SK-N-SH treated with all-trans-retinoic acid at 6 μM for 48 hours (cell line): ENCODE results near the gene KRTAP2-1.

ENCODE experiments used
- BACH2 ChIP-seq: fragments of 250-450 bp; sonication (Bioruptor Pico); IDR thresholded peaks from 2 replicates; pipeline ENCODE4 v1.9.0; 2021; ENCODE audit warnings: mild to moderate bottlenecking, borderline replicate concordance
- CSDC2 ChIP-seq: fragments of 250-450 bp; sonication (Bioruptor Pico); IDR thresholded peaks from 2 replicates; pipeline ENCODE4 v1.5.0; 2020; ENCODE audit warnings: mild to moderate bottlenecking, moderate library complexity

GRCh38 chr17:41020336-41020735 lies 26.8 kb downstream of the KRTAP2-1 start:
- TF ChIP-seq BACH2 (CRISPR knock-in tag) (no peak), CSDC2 (no peak)
